ENCODE results near the gene SMIM22. TPM values are rescaled to one million over a fixed set of nuclear protein-coding genes. Genes with fewer than 3 reads are reported as not detected.

The SMIM22 gene
- total RNA-seq, 4 donors from 2014 or later = not detected

DNA sequence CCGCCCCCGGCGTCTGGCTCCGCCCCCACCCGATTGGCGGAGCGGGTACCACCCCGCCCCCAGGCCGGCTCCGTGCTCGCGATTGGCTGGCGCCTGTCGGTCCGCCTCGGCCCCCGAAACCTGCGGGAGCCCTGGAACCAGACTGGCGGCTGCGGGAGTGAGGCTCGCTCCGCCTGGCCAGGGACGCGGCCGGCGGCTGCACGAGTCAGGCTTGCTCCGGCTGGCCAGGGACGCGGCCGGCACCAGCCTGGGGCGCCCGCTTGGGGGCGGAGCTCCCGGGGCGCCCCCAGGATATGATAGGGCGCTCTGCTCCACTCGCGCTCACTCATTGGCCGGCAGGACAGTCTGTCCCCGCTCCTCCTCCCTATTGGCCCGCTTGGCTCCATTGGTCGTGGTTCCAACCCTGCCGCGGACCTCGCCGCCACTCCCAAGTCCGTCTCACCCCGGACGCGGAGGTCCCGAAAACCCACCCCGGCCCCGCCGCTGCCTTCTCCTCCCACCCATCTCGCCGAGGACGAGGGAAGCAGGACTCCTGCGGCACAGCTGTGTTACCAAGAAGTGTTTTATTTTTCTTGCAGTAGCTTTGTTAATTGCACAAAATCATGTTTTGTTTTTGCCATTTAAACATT, 7.6 kb downstream of the SMIM22 start:
- TF ChIP-seq, protein P1, sequence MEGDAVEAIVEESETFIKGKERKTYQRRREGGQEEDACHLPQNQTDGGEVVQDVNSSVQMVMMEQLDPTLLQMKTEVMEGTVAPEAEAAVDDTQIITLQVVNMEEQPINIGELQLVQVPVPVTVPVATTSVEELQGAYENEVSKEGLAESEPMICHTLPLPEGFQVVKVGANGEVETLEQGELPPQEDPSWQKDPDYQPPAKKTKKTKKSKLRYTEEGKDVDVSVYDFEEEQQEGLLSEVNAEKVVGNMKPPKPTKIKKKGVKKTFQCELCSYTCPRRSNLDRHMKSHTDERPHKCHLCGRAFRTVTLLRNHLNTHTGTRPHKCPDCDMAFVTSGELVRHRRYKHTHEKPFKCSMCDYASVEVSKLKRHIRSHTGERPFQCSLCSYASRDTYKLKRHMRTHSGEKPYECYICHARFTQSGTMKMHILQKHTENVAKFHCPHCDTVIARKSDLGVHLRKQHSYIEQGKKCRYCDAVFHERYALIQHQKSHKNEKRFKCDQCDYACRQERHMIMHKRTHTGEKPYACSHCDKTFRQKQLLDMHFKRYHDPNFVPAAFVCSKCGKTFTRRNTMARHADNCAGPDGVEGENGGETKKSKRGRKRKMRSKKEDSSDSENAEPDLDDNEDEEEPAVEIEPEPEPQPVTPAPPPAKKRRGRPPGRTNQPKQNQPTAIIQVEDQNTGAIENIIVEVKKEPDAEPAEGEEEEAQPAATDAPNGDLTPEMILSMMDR (IDR thresholded peaks at IDR 0.05) = no peak

DNA sequence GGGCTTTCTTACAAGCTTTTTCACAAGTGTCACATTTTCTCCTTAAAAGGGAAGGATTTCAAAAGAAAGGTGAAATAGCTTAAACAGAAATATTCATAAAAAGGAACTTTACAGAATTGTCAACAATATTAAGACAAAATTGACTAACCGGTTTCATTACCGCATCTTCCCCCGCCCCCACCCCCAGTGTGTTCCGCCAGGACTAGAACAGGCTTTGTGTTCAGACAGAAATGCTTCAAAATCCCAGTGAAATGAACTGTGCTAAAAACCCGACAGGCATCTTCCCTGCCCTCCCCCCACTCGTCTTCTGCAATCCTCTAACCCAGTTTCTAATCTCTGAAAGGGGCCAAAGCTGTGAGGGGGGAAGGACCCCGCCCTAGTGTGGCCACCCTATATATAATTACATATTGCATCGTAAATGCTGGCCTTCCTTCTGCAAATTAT, 8.3 kb downstream of the SMIM22 start:
- DNase-seq (ENCODE audit: low spot score) (no peak), ATAC-seq (ENCODE audit: low FRiP score) (no peak)
- TF ChIP-seq, protein P1 (IDR thresholded peaks at IDR 0.05) = no peak

More for the DNA sequence above, 7.6 kb downstream of the SMIM22 start:
- ATAC-seq (ENCODE audit: low FRiP score) (peak; percentile 97), DNase-seq (ENCODE audit: low spot score) (peak; percentile 75)

DNA sequence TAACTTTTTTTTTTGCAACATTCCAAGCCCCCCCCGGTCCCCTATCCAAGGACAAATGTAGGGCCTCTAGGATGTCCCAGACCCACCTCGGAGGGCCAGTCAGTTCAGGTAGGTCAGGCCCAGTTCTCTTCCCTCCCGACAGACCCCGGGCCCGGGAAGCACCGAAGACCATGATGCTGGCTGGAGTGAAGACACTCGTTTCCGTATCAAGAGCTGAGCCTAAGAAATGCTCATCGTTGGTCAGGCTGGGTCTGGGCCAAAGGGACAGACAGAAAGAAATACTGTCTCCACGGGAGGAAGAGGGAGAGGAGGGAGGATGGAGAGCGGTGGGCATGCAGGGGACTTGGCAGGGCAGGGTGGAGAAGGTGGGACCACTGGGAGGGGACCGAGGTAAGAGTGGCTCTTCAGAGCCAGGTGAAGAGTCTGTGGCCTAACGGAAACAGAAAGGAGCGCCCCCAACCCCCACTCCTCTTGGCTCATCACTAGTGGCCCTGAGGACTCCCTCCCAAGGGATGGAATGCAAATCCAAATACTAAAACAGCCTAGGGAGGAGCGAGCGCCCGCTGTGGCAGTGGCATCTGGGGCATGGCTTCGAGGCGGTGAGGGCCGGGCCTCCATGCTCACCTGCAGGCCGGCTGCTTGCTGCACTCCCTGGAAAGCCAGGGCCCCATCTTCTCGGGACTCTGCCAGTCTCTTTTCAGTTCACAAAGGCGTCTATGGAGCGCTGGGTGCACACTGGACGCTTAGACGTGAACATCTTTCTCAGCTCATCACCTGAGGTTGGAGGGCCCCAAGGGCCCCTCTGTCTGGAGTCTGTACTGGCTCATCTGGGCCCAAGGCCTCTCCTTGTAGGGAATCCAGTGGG, 9.0 kb downstream of the SMIM22 start:
- TF ChIP-seq, protein P1 (IDR thresholded peaks at IDR 0.05) = no peak
- no peak for DNase-seq (ENCODE audit: low spot score)
- no peak for ATAC-seq (ENCODE audit: low FRiP score)

DNA sequence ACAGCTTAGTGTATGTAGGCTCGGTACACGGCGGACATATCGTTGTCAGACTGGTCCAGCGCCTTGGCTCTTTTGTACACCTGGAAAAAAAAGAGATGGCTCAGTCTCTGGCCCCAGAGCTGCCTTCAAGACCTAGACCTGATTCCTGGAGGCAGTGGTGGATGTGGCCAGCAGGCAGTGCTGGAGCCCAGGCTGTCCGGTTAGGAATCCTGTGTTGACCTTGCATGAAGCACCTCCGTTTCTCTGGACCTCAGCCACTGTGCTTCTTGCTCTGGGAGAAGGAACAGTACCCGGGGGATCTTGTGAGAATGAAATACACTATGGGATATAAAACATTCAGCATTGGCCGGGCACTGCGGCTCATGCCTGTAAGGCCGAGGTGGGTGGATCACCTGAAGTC, 10.1 kb downstream of the SMIM22 start:
- no peak for DNase-seq (ENCODE audit: low spot score)
- TF ChIP-seq, protein P1 (IDR thresholded peaks at IDR 0.05) = no peak
- ATAC-seq (ENCODE audit: low FRiP score) = no peak

DNA sequence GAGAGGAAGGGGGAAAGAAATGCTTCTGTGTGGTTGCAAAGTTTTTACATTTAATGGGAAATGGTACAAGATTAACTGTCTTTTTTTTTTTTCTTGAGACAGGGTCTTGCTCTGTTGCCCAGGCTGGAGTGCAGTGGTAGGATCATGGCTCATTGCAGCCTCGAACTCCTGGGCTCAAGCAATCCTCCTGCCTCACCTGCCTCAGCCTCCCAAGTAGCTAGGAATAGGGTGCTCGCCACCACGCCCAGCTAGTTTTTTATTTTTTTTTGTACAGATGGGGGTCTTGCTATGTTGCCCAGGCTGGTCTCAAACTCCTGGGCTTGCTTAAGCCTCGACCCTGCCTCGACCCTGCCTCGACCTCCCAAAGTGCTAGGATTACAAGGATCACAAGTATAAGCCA, 11.1 kb downstream of the SMIM22 start:
- TF ChIP-seq, protein P1 (IDR thresholded peaks at IDR 0.05) = no peak
- ATAC-seq (ENCODE audit: low FRiP score) = no peak
- no peak for DNase-seq (ENCODE audit: low spot score)

DNA sequence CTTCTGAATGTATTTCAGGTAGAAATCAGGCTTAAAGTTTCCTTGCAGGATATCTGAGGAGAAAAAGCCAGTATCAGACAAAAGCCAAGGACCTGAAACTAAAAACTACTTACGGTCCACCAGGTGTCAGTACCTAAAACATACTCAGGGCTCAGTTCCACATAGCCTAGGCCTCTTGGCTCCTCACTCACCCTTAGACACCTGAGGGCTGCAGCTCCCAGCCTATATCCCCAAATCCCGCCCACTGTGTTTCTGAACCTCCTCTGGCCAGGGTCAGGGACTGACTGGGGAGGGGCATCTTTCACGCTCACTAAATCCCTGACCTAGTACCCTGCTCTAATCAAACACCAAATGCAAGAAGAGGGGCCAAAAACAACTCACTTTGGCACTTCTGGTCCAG, 16.1 kb downstream of the SMIM22 start:
- ATAC-seq (ENCODE audit: low FRiP score) (no peak), DNase-seq (ENCODE audit: low spot score) (no peak)
- TF ChIP-seq, protein P1 (IDR thresholded peaks at IDR 0.05) = no peak

Measured in omental fat pad (tissue), 4 donors.